ENCODE data around the gene DCAF8.
A peak's percentile ranks its signal among the peaks of the same experiment; 100 is the strongest.

DCAF8 gene

GRCh38 chr1:160204526-160205241 lies 57.7 kb downstream of the DCAF8 start:
- no peak for DNase-seq (ENCODE audit: low spot score)

GRCh38 chr1:160200786-160201185 lies 61.6 kb downstream of the DCAF8 start:
- no peak for DNase-seq (ENCODE audit: low spot score)

GRCh38 chr1:160197231-160197630 lies 65.1 kb downstream of the DCAF8 start:
- no peak for DNase-seq (ENCODE audit: low spot score)

GRCh38 chr1:160196143-160196542 lies 66.2 kb downstream of the DCAF8 start:
- DNase-seq (ENCODE audit: low spot score) = no peak

- DNase-seq (ENCODE audit: low spot score) = no peak
Observed at GRCh38 chr1:160194737-160195059, 67.7 kb downstream of the DCAF8 start.

- DNase-seq (ENCODE audit: low spot score) = no peak
Observed at GRCh38 chr1:160193832-160194736, 68.3 kb downstream of the DCAF8 start.

GRCh38 chr1:160193091-160193819 lies 69.1 kb downstream of the DCAF8 start:
- DNase-seq (ENCODE audit: low spot score) = peak; percentile 96

GRCh38 chr1:160192234-160192633 lies 70.1 kb downstream of the DCAF8 start:
- no peak for DNase-seq (ENCODE audit: low spot score)

GRCh38 chr1:160191756-160192155 lies 70.6 kb downstream of the DCAF8 start:
- DNase-seq (ENCODE audit: low spot score) = peak; percentile 87

- peak; percentile 73 for DNase-seq (ENCODE audit: low spot score)
Observed at GRCh38 chr1:160189649-160190625, 72.4 kb downstream of the DCAF8 start, which contains the start of gene CASQ1. Gene CASQ1, plus strand, starts transcription at chr1:160190575. Its CDS starts 177 bp downstream, at chr1:160190752.

GRCh38 chr1:160188341-160188740 lies 74.0 kb downstream of the DCAF8 start:
- DNase-seq (ENCODE audit: low spot score) = no peak

GRCh38 chr1:160187407-160187806 lies 74.9 kb downstream of the DCAF8 start:
- DNase-seq (ENCODE audit: low spot score) = no peak

GRCh38 chr1:160186729-160187128 lies 75.6 kb downstream of the DCAF8 start:
- DNase-seq (ENCODE audit: low spot score) = no peak

GRCh38 chr1:160186246-160186645 lies 76.1 kb downstream of the DCAF8 start:
- DNase-seq (ENCODE audit: low spot score) = peak; percentile 20

GRCh38 chr1:160179336-160179735 lies 83.0 kb downstream of the DCAF8 start:
- no peak for DNase-seq (ENCODE audit: low spot score)

GRCh38 chr1:160178731-160179130 lies 83.6 kb downstream of the DCAF8 start:
- no peak for DNase-seq (ENCODE audit: low spot score)

- no peak for DNase-seq (ENCODE audit: low spot score)
Observed at GRCh38 chr1:160177667-160178066, 84.7 kb downstream of the DCAF8 start.

- DNase-seq (ENCODE audit: low spot score) = no peak
Observed at GRCh38 chr1:160177231-160177630, 85.1 kb downstream of the DCAF8 start.

- no peak for DNase-seq (ENCODE audit: low spot score)
Observed at GRCh38 chr1:160171980-160172379, 90.4 kb downstream of the DCAF8 start.

GRCh38 chr1:160171354-160171753 lies 91.0 kb downstream of the DCAF8 start:
- DNase-seq (ENCODE audit: low spot score) = no peak

All from cerebellar cortex (tissue), 1 donor.